PFSK-1 (cell line): Measurements from ENCODE around the gene SLC9B2.

ENCODE experiments used
- FOXP2 ChIP-seq: optimal IDR thresholded peaks from 2 replicates; pipeline ENCODE3; 2011; ENCODE audit warnings: borderline replicate concordance, control low read depth, inconsistent platforms; ENCODE audit not compliant: insufficient read depth; ENCODE audit errors: extremely low read length, extremely low read depth
- POLR2AphosphoS5 ChIP-seq: IDR thresholded peaks from 2 replicates; pipeline ENCODE4 v1.6.1; 2012; ENCODE audit warnings: low read depth, mild to moderate bottlenecking, control low read depth, low read length, moderate library complexity
- SIN3A ChIP-seq: IDR thresholded peaks from 2 replicates; pipeline ENCODE4 v1.6.1; 2012; ENCODE audit warnings: mild to moderate bottlenecking, low read length, moderate library complexity, borderline replicate concordance; ENCODE audit not compliant: insufficient read depth
- TAF1 ChIP-seq: IDR thresholded peaks from 2 replicates; pipeline ENCODE4 v1.6.1; 2012; ENCODE audit warnings: low read length, control low read depth, borderline replicate concordance; ENCODE audit not compliant: insufficient read depth
- TF ChIP-seq, protein P1 (sequence below), 2 experiments: IDR thresholded peaks; 2 replicates each; pipeline versions ENCODE4 v1.6.1 to v1.8.0; 2011 to 2012; ENCODE audit warnings: low read depth in 2 of 2, low read length in 2 of 2, control low read depth in 1 of 2, inconsistent platforms in 1 of 2, mild to moderate bottlenecking in 1 of 2, moderate library complexity in 1 of 2; ENCODE audit not compliant: insufficient read depth in 1 of 2

SLC9B2 gene

GRCh38 chr4:103108542-103108941 lies 32.0 kb upstream of the SLC9B2 start:
- TF ChIP-seq POLR2AphosphoS5: no peak
- TF ChIP-seq FOXP2: no peak
- TF ChIP-seq SIN3A: no peak
- TF ChIP-seq TAF1: no peak
- TF ChIP-seq, protein P1, sequence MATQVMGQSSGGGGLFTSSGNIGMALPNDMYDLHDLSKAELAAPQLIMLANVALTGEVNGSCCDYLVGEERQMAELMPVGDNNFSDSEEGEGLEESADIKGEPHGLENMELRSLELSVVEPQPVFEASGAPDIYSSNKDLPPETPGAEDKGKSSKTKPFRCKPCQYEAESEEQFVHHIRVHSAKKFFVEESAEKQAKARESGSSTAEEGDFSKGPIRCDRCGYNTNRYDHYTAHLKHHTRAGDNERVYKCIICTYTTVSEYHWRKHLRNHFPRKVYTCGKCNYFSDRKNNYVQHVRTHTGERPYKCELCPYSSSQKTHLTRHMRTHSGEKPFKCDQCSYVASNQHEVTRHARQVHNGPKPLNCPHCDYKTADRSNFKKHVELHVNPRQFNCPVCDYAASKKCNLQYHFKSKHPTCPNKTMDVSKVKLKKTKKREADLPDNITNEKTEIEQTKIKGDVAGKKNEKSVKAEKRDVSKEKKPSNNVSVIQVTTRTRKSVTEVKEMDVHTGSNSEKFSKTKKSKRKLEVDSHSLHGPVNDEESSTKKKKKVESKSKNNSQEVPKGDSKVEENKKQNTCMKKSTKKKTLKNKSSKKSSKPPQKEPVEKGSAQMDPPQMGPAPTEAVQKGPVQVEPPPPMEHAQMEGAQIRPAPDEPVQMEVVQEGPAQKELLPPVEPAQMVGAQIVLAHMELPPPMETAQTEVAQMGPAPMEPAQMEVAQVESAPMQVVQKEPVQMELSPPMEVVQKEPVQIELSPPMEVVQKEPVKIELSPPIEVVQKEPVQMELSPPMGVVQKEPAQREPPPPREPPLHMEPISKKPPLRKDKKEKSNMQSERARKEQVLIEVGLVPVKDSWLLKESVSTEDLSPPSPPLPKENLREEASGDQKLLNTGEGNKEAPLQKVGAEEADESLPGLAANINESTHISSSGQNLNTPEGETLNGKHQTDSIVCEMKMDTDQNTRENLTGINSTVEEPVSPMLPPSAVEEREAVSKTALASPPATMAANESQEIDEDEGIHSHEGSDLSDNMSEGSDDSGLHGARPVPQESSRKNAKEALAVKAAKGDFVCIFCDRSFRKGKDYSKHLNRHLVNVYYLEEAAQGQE (IDR thresholded peaks at IDR 0.05; ENCODE audit: insufficient read depth in 1 of 2, low read depth in 2 of 2, low read length in 2 of 2): no peak

- no peak for TF ChIP-seq FOXP2
- no peak for TF ChIP-seq POLR2AphosphoS5
- no peak for TF ChIP-seq SIN3A
- TF ChIP-seq TAF1: no peak
- TF ChIP-seq, protein P1 (IDR thresholded peaks at IDR 0.05; ENCODE audit: insufficient read depth in 1 of 2, low read depth in 2 of 2, low read length in 2 of 2): no peak
Observed at GRCh38 chr4:103105558-103106356, 29.2 kb upstream of the SLC9B2 start.

GRCh38 chr4:103104886-103105285 lies 28.3 kb upstream of the SLC9B2 start:
- TF ChIP-seq SIN3A (no peak), POLR2AphosphoS5 (no peak), TAF1 (no peak), FOXP2 (no peak)
- TF ChIP-seq, protein P1 (IDR thresholded peaks at IDR 0.05; ENCODE audit: insufficient read depth in 1 of 2, low read depth in 2 of 2, low read length in 2 of 2): no peak

GRCh38 chr4:103100691-103101090 lies 24.1 kb upstream of the SLC9B2 start:
- no peak for TF ChIP-seq TAF1
- TF ChIP-seq, protein P1 (IDR thresholded peaks at IDR 0.05; ENCODE audit: insufficient read depth in 1 of 2, low read depth in 2 of 2, low read length in 2 of 2): no peak
- no peak for TF ChIP-seq POLR2AphosphoS5
- TF ChIP-seq SIN3A: no peak
- TF ChIP-seq FOXP2: no peak
